K562 (cell line): ENCODE data around the gene FYB2. TPM values are rescaled to one million over a fixed set of nuclear protein-coding genes. Genes with fewer than 3 reads are reported as not detected.

Source experiments
- ATAC-seq: fragments of 200-7000 bp; cut with Tn5 transposase; 3 replicates; pipeline ENCODE4 v1.9.1; 2020; ENCODE audit warnings: moderate library complexity
- BruUV-seq: library from RNA; stranded (reverse); fragments of 400-500 nt; replicated peaks from 2 replicates; lab custom pipeline; 2021; lab: Mats Ljungman, UMichigan
- CTCF ChIA-PET: fragments of 300-600 bp; formaldehyde crosslinking; extraction: SDS; loops from one replicate; lab custom pipeline; 2021; ENCODE audit warnings: low intra/inter-chr PET ratio; lab: Yijun Ruan, JAX
- POLR2A ChIA-PET: fragments of 300-600, 350-650 bp; sonication (Branson Sonifier 250); formaldehyde crosslinking; extraction: SDS; loops from one replicate; lab custom pipeline; 2021; ENCODE audit warnings: antibody characterized with exemption, inconsistent platforms; lab: Yijun Ruan, JAX
- DNase-seq, 4 experiments: peaks; one replicate each; pipeline versions ENCODE4 v3.0.0 to v3.0.0-alpha.2; 2011 to 2018; ENCODE audit warnings: low spot score in 3 of 4, mixed read lengths in 3 of 4; ENCODE audit errors: extremely low read depth in 1 of 4
- FAIRE-seq: peaks from 2 replicates; lab custom pipeline; 2011; peaks lifted over from hg19 to GRCh38; lab: Jason Lieb, UNC
- H2AFZ ChIP-seq: 2 replicates; pipeline ENCODE4 v1.6.0; 2011; ENCODE audit warnings: low read depth, low read length, control low read depth, inconsistent platforms
- H3K27ac ChIP-seq: fragments of 200-600 bp; 3 replicates; pipeline ENCODE4 v1.8.0; 2011; ENCODE audit warnings: low read depth, mild to moderate bottlenecking, control low read depth, inconsistent platforms, low read length, moderate library complexity, mixed read lengths; ENCODE audit errors: extremely low read depth
- H3K27me3 ChIP-seq, 2 experiments: fragments of 300-600 bp in 1 of 2; 2 replicates in 1 of 2; 3 replicates in 1 of 2; pipeline versions ENCODE4 v1.6.0 to v1.8.0; 2011; ENCODE audit warnings: inconsistent platforms in 2 of 2, low read length in 2 of 2, mild to moderate bottlenecking in 1 of 2, mixed read lengths in 1 of 2, moderate library complexity in 1 of 2; ENCODE audit not compliant: control insufficient read depth in 2 of 2, insufficient read depth in 2 of 2
- H3K36me3 ChIP-seq: fragments of 300-600 bp; 3 replicates; pipeline ENCODE4 v1.8.0; 2011; ENCODE audit warnings: mild to moderate bottlenecking, low read length, inconsistent platforms; ENCODE audit not compliant: control insufficient read depth, insufficient read depth
- H3K4me1 ChIP-seq, 2 experiments: fragments of 200-600 bp in 1 of 2; replicated peaks in 1 of 2; 2 replicates in 1 of 2; 3 replicates in 1 of 2; pipeline versions ENCODE4 v1.5.1 to v1.8.0; 2011; ENCODE audit warnings: inconsistent platforms in 2 of 2, low read length in 2 of 2, mild to moderate bottlenecking in 1 of 2, mixed read lengths in 1 of 2, moderate library complexity in 1 of 2; ENCODE audit not compliant: control insufficient read depth in 2 of 2, insufficient read depth in 2 of 2
- H3K4me2 ChIP-seq: 2 replicates; pipeline ENCODE4 v1.6.1; 2011; ENCODE audit warnings: low read length, control low read depth, inconsistent platforms, mixed read lengths; ENCODE audit not compliant: insufficient read depth
- H3K4me3 ChIP-seq: fragments of 200-600 bp; sonication (generic), shearing (Covaris generic); 2 replicates; pipeline ENCODE4 v1.5.1; 2016; ENCODE audit warnings: control low read depth, inconsistent platforms
- H3K79me2 ChIP-seq: fragments of 200-600 bp; 3 replicates; pipeline ENCODE4 v1.8.0; 2011; ENCODE audit warnings: low read length, inconsistent platforms; ENCODE audit not compliant: control insufficient read depth, insufficient read depth
- H3K9ac ChIP-seq, 2 experiments: 2 replicates each; pipeline versions ENCODE4 v1.6.0 to v1.6.1; 2011; ENCODE audit warnings: low read depth in 2 of 2, low read length in 2 of 2, control low read depth in 1 of 2, inconsistent platforms in 1 of 2, mild to moderate bottlenecking in 1 of 2, mixed read lengths in 1 of 2; ENCODE audit not compliant: insufficient read depth in 1 of 2
- H3K9me1 ChIP-seq: one replicate; pipeline ENCODE4 v1.6.0; 2011; ENCODE audit warnings: inconsistent platforms, mild to moderate bottlenecking, low read length, moderate library complexity; ENCODE audit not compliant: control insufficient read depth, insufficient read depth
- H3K9me3 ChIP-seq: replicated peaks from 2 replicates; pipeline ENCODE4 v1.5.1; 2011; ENCODE audit warnings: low read depth, low read length, inconsistent platforms; ENCODE audit not compliant: control insufficient read depth, insufficient read depth
- H4K20me1 ChIP-seq: replicated peaks from 2 replicates; pipeline ENCODE4 v1.6.1; 2011; ENCODE audit warnings: low read length, inconsistent platforms, mixed read lengths; ENCODE audit not compliant: control insufficient read depth, insufficient read depth
- RBM14 ChIP-seq: fragments of 200-400 bp; formaldehyde crosslinking; IDR thresholded peaks from 2 replicates; pipeline ENCODE4 v1.6.1; 2018; ENCODE audit warnings: low read depth, mild to moderate bottlenecking, low read length, moderate library complexity, borderline replicate concordance; ENCODE audit not compliant: insufficient read depth
- SP1 ChIP-seq: sonication (generic); formaldehyde crosslinking; IDR thresholded peaks from 2 replicates; pipeline ENCODE4 v1.8.1; 2022; ENCODE audit warnings: mild to moderate bottlenecking, missing genetic modification reagents
- TARDBP ChIP-seq: fragments of 450-650 bp; IDR thresholded peaks from 2 replicates; pipeline ENCODE4 v1.6.1; 2016
- XRCC5 ChIP-seq: fragments of 200-400 bp; formaldehyde crosslinking; IDR thresholded peaks from 2 replicates; pipeline ENCODE4 v1.6.1; 2017; ENCODE audit warnings: low read depth, mild to moderate bottlenecking, low read length
- ZNF24 ChIP-seq: fragments of 450-650 bp; IDR thresholded peaks from 2 replicates; pipeline ENCODE4 v1.6.1; 2016
- ZNF263 ChIP-seq: sonication (generic); formaldehyde crosslinking; IDR thresholded peaks from 2 replicates; pipeline ENCODE4 v1.8.0; 2022; ENCODE audit warnings: mild to moderate bottlenecking, missing genetic modification reagents, borderline replicate concordance
- WGBS: fragments of 100-300 bp; shearing (Covaris generic); methylation state at CpG from one replicate; pipeline ENCODE4 v1.1.6; 2016; ENCODE audit warnings: low coverage, mixed read lengths; ENCODE audit not compliant: insufficient coverage; ENCODE audit errors: missing lambda C conversion rate; 5-methylcytosine and 5-hydroxymethylcytosine counted together
- in situ Hi-C: fragments of 300-500 bp; cut with MboI; formaldehyde crosslinking; loops from 4 replicates; pipeline ENCODE4 v1.15.0; 2018; ENCODE audit warnings: inconsistent platforms, mixed read lengths
- intact Hi-C: fragments of 100-400 bp; cut with micrococcal nuclease; formaldehyde crosslinking; loops from 2 replicates; pipeline ENCODE4 v1.14.2; 2022
- polyA plus RNA-seq, 8 experiments: library from polyadenylated mRNA; depleted of rRNA in 4 of 8; stranded (reverse) in 5 of 8; unstranded in 3 of 8; fragments of >200 nt; fragmentation: Nextera tagmentation in 2 of 8; fragmentation: Illumina TruSeq in 1 of 8; extraction: Ambion mirVana in 2 of 8; extraction: Trizol in 1 of 8; gene quantifications; 2 replicates each; pipeline versions ENCODE4 v1.2.1 to v1.2.3, GENCODE V29; 2011 to 2014; ENCODE audit warnings: inconsistent platforms in 1 of 8, missing spikeins in 1 of 8
- total RNA-seq, 7 experiments: library from RNA; depleted of rRNA in 6 of 7; stranded (reverse); fragments of >200 nt in 6 of 7; fragmentation: Illumina TruSeq in 2 of 7; extraction: Trizol in 2 of 7; gene quantifications; 2 replicates each; pipeline versions ENCODE4 v1.2.1 to v1.2.3, GENCODE V29; 2011 to 2021; ENCODE audit warnings: low replicate concordance in 1 of 7
- TF ChIP-seq, protein P1 (sequence below), 2 experiments: IDR thresholded peaks; 2 replicates each; pipeline ENCODE4 v1.6.1; 2011; ENCODE audit warnings: borderline replicate concordance in 1 of 2, control low read depth in 1 of 2, low read depth in 1 of 2, low read length in 1 of 2, mild to moderate bottlenecking in 1 of 2, mixed read lengths in 1 of 2, moderate library complexity in 1 of 2; ENCODE audit not compliant: insufficient read depth in 1 of 2, insufficient read length in 1 of 2, poor library complexity in 1 of 2, severe bottlenecking in 1 of 2; ENCODE audit errors: extremely low read depth in 1 of 2
- TF ChIP-seq, protein P2 (sequence below): fragments of 250-450 bp; sonication (Bioruptor Pico); IDR thresholded peaks from 2 replicates; pipeline ENCODE4 v1.8.0; 2021; ENCODE audit warnings: moderate library complexity, mild to moderate bottlenecking, inconsistent platforms

The FYB2 gene
- total and polyA plus RNA-seq, 9 of the 15 experiments (the other 6 are each of a cell fraction or from before 2014, with no cell fraction given), result not detected

DNA sequence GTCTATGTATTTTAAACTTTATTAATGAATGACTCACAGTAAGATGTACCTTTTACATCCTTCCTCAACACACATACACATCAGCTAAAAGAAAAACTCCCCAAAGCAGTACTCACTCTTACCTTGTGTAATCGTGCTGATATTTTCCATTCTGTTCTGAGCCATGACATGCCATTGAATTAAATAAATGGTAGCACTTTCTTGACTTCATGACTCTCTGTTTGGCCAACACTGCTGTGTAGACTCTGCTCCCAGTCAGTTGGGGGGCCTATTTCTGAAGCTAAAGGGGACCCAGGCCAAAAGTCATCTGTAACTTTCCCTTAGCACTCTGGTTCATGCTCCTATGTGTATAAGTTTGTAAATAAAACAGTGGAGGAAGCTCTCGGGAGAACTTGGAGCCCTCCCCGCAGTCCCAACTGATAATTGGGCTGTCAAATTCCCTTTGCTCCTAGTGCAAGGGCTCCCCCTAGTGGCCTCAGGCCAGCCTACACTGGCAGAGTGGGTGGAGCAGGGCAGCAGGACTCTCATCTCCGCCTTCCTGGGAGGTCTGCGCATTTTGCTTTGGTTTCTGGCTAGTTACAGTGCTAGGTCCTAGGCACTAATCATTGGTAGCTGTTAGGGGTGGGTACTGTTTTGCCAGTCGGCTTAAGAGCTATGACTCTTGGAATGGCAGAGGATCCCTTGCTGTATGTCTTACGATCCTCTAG is 1.7 kb upstream of the FYB2 start:
- WGBS, result 3% methylated on average over 7 of the region's 7 CpGs
- no peak overlapping the region for H3K9ac ChIP-seq
- H3K4me1 ChIP-seq, result no peaks in the 10 kb centered on the region
- no peaks in the 10 kb centered on the region; the same call in 1 of the 2 replicates for H4K20me1 ChIP-seq
- H3K9me3 ChIP-seq, result no peaks in the 10 kb centered on the region
- no peaks in the 10 kb centered on the region for H3K9me1 ChIP-seq
- H3K27ac ChIP-seq, result no peak overlapping the region
- BruUV-seq, result no TSS peak
- H3K4me3 ChIP-seq, result no peak overlapping the region
- no peaks in the 10 kb centered on the region for H3K36me3 ChIP-seq
- peaks cover 0 to 8% of the 10 kb centered on the region in 2 experiments; a peak in 2 of 5 replicates for H3K27me3 ChIP-seq
- no peak overlapping the region for H3K4me2 ChIP-seq
- peak; percentile 80 to 85 (median 81) for DNase-seq
- H2AFZ ChIP-seq, result no peak overlapping the region
- ChIA-PET POLR2A (no interaction called here), CTCF (interaction anchor here (0.7 to 1.4 kb wide), 2 partner anchors 1458 to 1536 kb away, joined by 4 to 7 read pairs; no protein-coding TSS in a partner anchor)
- in situ Hi-C loops, result loop anchor here (10.0 kb wide), 1 partner anchor 144 kb away; the partner anchor contains the start of gene C8B
- FAIRE-seq, result peak; percentile 91
- no peaks in the 10 kb centered on the region for H3K79me2 ChIP-seq
- peak; percentile 99 for ATAC-seq
- intact Hi-C loops, result loop anchor here (5.0 kb wide), 3 partner anchors 234 to 1534 kb away; no protein-coding TSS in a partner anchor
- TF ChIP-seq ZNF263, result no peak
- TF ChIP-seq, protein P1, sequence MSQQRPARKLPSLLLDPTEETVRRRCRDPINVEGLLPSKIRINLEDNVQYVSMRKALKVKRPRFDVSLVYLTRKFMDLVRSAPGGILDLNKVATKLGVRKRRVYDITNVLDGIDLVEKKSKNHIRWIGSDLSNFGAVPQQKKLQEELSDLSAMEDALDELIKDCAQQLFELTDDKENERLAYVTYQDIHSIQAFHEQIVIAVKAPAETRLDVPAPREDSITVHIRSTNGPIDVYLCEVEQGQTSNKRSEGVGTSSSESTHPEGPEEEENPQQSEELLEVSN (IDR thresholded peaks at IDR 0.05; ENCODE audit: borderline replicate concordance in 1 of 2, extremely low read depth in 1 of 2, insufficient read depth in 1 of 2, insufficient read length in 1 of 2, low read depth in 1 of 2, low read length in 1 of 2, poor library complexity in 1 of 2, severe bottlenecking in 1 of 2), result no peak
- no peak for TF ChIP-seq TARDBP
- no peak for TF ChIP-seq SP1 (CRISPR knock-in tag)
- TF ChIP-seq RBM14, result no peak
- TF ChIP-seq, protein P2, sequence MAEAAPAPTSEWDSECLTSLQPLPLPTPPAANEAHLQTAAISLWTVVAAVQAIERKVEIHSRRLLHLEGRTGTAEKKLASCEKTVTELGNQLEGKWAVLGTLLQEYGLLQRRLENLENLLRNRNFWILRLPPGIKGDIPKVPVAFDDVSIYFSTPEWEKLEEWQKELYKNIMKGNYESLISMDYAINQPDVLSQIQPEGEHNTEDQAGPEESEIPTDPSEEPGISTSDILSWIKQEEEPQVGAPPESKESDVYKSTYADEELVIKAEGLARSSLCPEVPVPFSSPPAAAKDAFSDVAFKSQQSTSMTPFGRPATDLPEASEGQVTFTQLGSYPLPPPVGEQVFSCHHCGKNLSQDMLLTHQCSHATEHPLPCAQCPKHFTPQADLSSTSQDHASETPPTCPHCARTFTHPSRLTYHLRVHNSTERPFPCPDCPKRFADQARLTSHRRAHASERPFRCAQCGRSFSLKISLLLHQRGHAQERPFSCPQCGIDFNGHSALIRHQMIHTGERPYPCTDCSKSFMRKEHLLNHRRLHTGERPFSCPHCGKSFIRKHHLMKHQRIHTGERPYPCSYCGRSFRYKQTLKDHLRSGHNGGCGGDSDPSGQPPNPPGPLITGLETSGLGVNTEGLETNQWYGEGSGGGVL (CRISPR knock-in tag), result no peak
- peak; percentile 41; the same call in 1 of the 2 replicates for TF ChIP-seq XRCC5
- no peak for TF ChIP-seq ZNF24
